ENCODE measurements around the gene EPB41L2.

EPB41L2 gene

DNA sequence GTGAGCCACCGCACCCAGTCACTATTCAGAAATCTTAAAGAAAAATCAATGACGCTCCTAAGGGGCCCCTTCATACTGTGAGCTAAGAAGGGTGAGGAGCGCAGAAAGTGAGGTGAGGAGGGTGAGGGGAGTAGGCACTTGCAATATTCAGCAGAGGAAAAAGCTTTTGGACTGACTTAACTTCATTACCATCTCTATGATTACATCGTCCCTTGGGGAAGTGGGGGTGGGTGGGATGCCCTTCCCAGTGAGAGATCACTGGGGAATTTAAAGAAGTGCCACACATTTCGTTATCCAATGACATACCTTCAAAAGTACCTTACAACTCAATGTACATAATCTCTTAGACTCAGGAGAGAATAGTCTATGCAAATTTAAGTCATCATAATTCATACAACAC lies 189.3 kb downstream of the EPB41L2 start:
- FAIRE-seq = no peak

DNA sequence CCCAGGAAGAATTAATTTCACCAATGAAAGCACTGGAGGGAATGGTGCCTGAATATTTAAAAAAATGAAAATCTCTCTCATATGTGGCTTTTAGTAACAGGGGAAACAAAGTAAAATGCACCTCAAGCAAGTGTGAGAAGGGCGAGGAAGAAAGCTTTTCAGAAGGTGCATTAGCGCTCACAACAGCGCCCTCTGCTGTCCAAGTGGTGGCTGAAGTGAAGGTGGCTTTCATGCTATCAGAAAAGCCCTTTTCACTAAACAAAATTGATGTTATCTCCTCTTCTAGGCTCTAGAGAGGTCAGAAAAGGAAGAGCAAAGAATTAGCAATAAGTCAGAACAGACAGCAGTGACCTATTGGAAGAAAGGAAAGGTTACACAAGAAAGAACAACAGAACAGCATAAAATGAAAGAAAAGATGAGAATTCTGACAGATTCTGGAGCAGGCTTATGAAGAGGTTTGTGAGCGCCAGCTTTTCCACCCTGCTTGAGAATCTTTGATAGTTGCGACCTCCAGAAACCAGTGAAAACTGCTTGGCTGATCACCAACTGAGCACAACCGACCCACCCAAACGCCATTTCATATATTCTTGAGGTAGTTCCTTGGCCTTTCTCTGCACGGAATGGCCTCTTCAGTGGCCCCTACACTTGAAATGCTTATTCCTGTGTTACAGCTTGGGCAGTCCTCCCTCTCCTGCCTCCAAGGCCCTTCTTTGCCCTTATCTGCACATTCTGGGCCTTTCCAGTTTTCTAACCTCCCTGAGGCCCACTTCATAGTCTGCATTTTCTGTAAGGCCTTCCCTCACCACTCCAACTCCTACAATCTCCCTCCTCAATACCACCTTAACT lies 190.6 kb downstream of the EPB41L2 start:
- no peak for FAIRE-seq
- peak; percentile 55 for DNase-seq (ENCODE audit: low spot score)

More for the DNA sequence above, 189.3 kb downstream of the EPB41L2 start:
- no peak for DNase-seq (ENCODE audit: low spot score)

DNA sequence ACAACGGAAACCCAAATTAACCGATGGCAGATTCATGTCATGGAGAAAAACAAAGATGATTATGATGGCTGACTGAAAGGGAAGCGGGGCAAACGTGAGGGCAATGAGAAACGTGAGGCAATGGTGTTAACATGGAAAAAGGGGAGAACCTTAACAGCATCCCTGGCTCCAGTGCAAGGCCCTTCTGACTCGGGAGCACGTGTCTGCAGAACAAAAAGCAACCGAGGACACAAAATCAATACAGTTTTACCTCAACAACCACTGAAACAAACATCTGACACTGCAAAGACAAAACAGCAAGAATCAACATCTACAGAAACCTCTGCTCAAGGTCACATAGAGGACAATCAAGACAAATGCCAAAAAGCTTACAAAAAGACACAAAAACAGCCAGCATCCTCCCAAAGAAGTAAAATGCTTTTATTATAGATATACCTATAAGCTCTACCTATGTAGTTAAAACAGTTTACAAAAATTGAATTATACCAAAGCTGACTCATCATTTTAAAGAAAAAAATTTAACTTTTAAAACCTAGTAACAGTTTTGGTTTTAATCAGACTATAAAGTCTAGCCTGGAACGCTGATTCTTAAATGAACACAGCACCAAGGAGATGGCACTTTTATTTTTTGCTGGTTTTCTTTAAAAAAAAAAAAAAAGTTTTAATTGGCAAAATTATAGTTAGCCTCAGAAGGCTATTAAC lies 192.7 kb downstream of the EPB41L2 start:
- FAIRE-seq = no peak
- DNase-seq (ENCODE audit: low spot score) = no peak

DNA sequence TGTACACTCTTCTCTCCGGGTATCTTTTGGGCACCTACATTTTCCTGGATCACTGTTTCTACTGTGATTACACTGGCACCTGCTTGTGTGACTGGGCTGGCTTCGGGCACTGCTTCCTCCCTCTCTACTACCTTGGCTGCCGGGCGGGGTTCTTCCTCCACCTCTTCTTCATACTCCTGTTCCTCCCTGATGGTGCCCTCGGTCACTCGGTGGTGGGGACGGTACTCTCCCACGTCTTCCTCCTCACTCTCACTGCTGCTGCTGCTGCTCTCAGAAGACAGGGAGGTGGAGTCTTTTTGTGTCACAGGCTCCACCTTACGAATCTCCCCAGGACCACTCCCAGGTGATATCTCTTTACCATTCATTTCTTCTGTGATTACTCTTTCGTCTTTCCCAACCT lies 193.4 kb downstream of the EPB41L2 start:
- FAIRE-seq = no peak
- DNase-seq (ENCODE audit: low spot score) = no peak

DNA sequence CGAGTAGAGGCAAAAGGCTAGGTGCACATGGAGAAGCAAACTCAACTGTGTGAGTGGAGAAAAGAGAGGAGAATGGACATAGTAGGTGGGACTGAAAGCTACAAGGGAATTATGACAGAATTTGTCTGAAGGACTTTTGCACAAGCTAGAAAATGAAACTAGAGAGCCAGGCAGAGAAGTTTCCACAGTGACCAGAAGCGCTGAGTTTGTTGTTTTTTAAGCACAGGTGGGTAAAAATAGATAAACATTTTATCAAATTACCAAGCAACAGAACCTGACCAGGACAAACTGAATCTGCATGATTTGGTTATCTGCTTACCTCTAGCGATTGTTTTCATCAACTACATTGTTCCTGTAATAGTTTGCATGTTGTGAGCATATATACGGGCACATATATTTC lies 197.3 kb downstream of the EPB41L2 start:
- FAIRE-seq (no peak), DNase-seq (ENCODE audit: low spot score) (no peak)

DNA sequence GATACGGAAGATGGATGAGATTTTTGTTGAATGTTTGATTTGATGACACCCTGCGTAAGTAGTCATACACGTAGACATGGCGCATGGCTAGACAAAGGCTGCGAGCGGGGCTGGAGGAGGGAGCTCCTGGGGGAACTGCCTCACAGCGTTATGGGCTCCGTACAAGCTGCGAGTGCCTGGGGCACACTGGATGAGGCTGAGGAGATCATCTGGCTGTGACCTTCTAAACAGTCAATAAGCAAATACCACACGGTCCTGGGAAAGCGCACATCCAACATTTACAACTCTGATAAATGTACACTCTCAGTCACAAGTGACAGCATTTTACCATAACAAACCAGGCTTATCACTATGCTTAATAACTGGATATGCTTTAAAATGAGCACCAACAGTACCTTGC lies 198.7 kb downstream of the EPB41L2 start:
- DNase-seq (ENCODE audit: low spot score) = no peak
- no peak for FAIRE-seq

DNA sequence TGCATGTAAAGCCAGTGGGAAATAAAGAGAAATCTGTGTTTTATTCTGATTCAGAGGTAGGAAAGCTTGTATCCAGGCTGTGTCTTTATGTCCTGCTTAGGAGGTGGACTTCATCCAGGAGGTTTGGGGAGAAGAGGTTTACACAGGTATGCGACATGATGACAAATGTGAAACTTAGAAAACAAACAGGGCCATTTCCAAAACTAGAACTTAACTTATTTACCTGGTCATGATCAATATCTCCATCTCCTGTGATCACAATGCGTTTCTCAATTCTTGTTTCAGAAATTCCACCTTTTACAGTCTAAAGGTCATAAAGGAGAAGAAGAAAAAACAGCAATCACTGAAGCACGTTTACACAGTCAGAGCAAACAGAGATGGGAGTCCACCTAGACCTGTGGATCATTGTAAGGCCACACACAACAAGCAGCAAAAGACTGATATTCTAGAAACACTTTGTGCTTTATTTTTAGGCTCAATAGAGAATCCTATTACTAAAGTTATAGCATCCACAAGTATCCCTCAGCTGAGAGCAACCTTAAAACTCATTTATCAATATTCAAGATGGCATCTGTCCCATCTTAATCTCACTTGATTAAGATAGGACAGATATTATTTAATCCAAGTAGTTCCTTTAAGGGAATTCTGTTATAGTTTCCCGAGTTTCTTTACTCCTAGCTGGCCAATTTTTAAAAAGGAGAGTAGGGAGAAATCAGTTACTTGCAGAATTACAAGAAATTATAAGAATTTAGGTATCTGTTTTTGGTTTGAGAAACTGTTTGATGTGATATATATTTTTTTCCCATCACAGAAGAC lies 199.4 kb downstream of the EPB41L2 start:
- no peak for DNase-seq (ENCODE audit: low spot score)
- no peak for FAIRE-seq

DNA sequence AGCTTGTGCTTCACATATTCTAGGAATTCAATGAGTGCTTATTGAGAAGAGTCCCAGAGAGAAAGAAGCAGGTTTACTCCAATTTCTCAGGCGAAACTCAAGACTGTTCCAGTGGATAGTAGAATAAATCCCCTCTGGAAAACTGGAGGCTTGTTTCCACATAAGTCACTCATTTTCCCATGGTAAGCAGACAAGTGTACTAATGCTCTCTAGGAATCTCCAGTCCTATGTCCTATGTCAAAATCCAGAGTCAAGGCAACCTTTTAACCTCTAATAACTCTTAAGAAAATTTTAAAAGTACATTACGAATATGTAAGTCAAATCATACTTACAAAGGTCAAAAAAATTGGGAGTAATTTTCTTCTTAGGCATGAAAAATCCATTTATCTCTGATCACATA lies 200.7 kb downstream of the EPB41L2 start:
- DNase-seq (ENCODE audit: low spot score) = no peak
- no peak for FAIRE-seq

DNA sequence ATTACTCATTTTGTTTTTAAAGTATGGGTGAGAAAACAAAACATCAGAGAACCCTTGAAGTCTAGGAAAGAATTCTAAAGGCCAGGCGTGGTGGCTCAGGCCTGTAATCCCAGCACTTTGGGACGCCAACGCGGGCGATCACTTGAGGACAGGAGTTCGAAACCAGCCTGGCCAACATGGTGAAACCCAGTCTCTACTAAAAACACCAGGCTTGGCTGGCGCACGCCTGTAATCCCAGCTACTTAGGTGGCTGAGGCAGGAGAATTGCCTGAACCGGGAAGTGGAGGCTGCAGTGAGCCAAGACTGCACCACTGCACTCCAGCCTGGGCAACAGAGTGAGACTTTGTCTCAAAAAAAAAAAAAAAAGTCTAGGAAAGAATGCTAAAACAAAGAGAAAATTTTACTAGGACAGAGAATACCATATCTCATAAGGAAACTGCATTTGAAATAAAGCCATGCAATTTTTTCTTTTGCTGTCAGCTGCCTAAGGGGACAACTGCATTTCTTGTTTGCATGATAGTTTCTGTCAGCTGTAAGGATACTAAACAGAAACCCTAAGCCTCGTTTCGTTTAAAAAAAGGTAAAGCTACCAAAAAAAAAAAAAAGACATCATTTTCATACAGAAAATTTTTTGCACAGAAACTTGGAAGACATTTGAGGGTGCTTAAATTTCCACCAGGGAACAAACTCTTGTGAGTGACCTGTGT lies 203.7 kb downstream of the EPB41L2 start:
- FAIRE-seq = no peak
- no peak for DNase-seq (ENCODE audit: low spot score)

DNA sequence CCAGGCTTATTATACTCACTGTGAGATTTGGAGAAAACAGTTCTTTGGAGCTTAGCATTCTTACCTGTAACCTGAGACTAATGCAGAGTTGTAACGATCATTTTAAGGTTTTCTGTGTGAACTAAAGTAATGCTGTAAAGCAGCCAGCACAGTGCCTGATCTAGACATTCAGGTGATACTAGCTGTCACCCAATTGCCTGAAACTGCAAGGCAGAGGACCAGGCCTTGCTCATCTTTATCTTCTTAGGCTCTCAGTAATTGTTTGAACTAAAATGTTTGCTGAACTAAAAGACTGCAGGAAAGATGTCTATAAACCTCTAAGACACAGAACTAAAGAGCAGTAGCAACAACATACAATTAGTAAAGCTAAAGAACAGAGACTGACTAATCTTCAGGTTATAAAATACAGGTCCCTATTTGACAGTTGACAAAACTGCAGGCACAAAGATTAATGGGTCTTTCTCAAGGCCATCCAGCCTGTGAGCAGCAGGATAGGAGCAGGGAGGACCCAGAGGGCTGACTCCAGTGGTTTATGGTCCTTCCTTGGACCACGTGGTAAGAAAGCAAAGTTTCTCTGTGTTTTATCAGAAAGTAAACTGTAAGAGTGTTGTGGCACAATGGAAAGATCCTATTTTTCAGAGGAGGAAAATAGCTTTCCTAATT lies 204.4 kb downstream of the EPB41L2 start:
- FAIRE-seq (no peak), DNase-seq (ENCODE audit: low spot score) (no peak)

DNA sequence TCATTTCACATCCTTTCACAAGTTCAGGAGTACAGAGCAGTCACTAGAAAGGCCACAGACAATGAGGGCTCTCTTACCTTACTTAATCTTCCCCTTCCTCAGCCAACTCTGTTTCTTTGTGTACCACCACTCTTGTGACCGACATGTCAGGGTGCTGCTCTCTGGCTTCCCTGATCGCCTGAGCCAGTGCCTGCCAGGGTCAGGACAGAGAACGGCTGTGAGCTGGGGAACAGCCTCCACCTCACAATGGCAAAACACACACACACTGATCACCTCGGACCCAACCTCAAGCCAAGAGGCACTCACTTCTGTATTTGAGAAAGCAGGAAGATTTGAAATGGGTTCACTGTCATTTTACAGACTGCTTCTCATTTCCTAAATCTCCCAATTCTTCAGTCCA lies 205.0 kb downstream of the EPB41L2 start:
- FAIRE-seq (no peak), DNase-seq (ENCODE audit: low spot score) (no peak)

DNA sequence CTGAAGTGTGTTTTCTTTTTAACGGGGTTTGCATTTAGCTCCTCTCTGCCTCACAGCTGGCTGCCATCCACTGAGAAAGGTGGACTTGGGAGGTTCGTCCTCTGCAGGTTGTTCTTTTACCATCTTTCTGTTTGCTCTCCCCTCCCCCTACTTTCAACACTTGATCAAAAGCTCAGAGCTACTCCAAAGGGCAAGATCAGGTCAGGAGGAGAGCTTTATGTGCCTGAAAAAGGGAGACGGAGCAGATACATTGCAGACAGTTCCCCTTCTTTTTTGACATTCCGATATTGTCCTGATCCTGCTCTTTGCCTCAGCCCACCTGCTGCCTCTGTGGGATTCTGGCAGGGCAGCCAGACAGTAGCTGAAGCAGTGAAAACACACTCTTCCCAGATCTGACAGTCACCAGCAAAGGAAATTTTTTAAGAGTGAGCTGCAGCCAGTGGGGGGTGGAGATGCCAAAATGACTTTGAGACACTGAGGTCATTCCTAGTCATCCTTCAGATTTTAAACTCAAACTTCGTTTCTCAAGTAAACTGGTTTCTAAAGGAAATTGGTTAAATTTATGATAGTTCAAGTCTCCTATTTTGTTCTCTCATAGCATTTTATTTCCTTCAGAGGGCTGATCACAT lies 209.4 kb downstream of the EPB41L2 start:
- FAIRE-seq = no peak
- no peak for DNase-seq (ENCODE audit: low spot score)

DNA sequence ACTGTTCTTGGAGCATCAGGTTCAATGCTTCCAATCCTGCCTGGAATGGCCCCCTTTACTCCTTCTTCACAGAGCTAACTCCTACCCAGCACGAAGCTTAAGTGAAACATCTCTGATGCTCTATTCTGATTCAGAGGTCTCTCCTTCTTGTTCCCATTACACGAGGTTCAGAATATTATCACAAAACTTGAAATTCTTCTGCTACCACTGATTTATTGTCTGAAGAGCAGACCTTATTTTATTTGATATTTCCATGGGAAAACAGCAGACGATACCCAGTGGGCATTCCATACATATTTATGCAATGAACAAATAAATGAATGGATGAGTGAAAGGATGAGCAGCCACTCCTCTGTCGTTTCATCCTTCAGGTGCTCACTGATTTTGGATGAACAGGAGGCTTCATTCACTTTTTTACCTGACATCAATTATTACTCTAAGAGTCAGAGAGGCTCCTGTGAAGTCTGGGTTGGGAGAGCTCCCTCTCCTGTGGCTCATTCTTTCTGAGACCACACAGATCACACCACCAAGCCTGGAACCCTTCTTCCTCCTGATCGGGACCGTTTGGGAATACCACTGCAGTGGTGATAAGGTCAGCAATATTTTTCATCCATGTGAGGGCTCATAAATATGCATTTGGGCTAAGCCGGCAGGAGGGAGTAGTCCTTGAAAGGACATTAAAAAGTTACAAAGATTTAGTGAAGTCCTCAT lies 210.0 kb downstream of the EPB41L2 start:
- DNase-seq (ENCODE audit: low spot score) = no peak
- FAIRE-seq = no peak

DNA sequence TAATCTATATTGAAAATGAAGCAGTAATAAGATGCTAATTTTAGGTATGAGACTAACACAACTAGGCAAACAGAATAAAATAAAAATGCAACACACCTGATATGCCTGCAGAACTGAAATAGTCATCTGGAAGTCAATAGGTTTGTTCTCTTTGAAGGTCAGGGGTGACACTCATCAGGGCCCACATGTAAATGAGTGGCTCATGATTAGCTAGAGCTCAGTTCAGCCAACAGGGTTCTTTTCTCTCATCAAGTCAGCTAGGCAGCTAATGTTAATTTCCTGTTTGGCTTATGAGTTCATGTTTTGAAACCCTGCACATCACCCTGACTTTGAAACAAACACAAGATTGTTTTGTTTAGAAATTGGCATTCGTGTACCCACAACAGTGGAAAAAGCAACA lies 212.0 kb downstream of the EPB41L2 start:
- FAIRE-seq (no peak), DNase-seq (ENCODE audit: low spot score) (no peak)

DNA sequence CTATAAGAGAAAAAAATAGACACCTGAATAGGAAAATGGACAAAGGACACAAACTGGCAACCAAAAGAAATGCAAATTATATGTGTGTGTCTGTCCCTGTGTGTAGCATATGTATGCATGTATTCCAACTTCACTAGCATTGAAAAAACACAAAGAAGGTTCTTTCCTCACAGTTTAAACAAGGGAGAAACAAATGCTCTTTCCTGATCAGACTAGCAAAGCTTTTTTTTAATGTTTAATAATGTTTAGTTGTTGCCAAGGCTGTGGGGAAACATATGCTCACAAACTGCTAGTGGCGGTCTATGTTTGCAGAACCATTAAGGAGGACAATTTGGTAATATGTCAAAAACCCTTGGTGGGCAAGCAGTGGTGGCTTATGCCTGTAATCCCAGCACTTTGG lies 213.5 kb downstream of the EPB41L2 start:
- FAIRE-seq = no peak
- DNase-seq (ENCODE audit: low spot score) = no peak

DNA sequence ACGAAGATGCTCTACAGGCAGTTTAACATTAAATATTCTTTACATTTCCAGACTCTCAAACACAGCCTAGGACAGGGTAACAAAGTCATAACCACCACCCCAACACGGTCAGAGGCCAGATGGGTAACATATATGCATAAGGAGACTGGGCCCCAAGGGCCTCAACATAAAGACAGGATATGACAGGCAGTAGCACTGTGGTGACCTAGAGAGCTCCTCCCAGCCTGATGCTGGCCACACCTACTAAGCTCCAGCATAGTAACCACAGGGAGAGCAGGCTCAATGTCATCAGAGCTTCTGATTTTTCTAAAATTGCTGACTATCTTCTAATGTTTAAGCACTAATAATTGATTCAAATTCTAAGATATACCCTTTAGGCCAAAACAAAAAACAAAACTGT lies 214.1 kb downstream of the EPB41L2 start:
- DNase-seq (ENCODE audit: low spot score) (no peak), FAIRE-seq (no peak)

DNA sequence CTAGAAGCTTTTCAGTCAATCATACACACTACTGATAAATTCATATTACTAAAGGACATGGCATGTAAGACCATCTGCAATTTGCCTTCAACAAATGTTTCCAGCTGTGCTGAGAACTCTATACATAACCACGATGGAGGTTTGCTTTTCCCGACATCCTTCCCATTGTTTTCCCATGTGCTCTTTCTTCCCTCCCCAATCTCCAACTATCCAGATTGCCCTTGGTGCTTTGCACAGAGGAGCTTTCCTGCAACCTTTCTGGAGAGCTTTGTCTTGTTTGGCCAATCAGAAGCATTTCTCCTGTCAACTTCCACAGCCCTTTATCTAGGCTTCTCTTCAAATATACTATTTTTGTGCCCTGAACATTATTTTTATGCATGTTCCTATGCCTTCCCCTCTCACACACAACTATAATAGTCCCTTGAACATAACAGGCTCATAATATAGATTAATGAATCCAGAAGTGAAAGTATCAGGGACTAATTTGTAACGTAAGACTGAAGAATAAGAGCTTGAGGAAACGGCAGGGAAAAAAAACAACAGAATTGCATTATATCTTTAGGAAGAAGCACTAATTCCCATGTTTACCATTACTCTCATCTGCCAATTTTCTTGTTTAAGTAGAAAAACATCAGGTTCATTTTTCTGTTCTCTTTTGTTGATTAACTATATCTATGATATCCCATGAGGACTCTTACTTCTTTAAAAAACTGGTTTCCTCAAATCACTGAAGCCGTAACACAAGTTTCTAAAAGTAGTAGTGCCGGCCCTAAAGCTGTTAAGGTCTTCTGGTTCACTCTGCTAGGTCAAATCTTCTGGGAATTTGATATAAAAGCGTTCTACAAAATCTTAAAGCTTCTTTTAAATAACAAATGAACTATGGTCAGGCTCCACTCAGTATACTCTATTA lies 215.8 kb downstream of the EPB41L2 start:
- FAIRE-seq = no peak
- DNase-seq (ENCODE audit: low spot score) = no peak

DNA sequence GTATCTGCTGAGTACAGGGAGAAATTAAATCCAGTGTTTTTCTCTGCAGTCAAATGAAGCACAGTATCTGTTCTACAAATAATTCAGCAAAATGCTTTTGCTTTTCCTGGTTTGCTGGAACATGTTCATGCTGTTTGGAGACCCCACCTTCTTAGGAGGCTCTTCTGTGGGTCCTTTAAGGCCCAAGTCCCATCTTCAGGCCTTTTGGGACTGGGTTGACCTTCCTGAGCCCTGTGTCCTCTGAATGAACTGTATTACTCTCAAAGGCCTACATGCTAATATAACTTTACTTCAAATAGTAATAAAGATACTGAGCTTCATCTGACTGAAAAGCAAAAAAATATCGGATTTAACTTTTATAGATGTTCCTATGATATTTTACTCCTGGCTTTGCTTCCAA lies 216.5 kb downstream of the EPB41L2 start:
- DNase-seq (ENCODE audit: low spot score) (no peak), FAIRE-seq (no peak)

Measured in urothelium cell line (cell line).